Purkinje cell (primary cell): Measurements from ENCODE around the gene CD5L. TPM values are rescaled to one million over a fixed set of nuclear protein-coding genes. Genes with fewer than 3 reads are reported as not detected.

Experiments
- polyA plus RNA-seq: library from polyadenylated mRNA; unstranded; fragments of >200 nt; fragmentation: Nextera tagmentation; gene quantifications from 2 replicates; pipeline ENCODE4 v1.2.1, GENCODE V29; 2014

CD5L gene
- polyA plus RNA-seq, result not detected in 2 replicates

DNA sequence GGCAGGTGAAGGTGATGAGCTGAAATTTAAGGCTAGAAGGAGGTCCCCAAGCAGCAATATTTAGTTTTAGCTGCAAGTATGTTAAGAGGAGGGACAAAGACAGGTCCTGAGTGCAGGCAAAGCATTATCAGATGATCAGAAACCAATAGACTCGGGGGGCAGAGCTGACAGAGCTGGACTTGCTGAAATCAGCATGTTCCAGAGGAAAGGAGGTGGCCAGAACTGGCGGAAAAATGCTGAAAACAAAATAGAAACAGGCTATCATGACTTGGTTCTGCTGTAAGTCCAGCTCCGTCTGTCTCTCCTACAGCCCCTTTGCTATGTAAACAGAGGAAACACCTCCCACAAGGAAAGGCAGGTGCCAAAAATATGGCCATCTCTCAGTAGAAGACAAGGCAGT, at the start of gene CD5L:
Gene CD5L, minus strand, starts transcription at position 101 of the 400 bp plus-strand sequence. CDS start 107 bp downstream, outside the sequence.

DNA sequence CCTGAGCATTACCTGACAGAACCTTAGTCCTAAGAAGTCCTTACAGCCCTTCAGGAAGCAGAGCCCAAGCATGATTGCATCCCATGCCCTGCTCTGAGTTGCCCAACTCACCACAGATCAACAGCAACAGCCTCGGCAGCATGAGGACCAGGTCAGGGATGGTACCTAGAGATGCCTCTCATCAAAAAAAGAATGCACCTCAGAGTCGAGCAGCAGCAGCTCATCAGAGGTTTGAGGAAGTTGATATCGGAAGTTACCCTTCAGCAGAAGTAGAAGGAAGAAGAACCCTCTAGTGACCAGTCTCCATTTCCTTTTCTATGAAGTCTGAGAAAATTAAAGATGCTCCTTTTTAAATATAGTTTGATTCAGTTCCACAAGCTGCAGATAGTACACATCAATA, 21.7 kb downstream of the CD5L start, which contains the start of gene FCRL1:
Gene FCRL1, minus strand, starts transcription at position 225 of the 400 bp plus-strand sequence. Its CDS starts 83 bp downstream, at position 142.

Other genes with a start within 250 kb of the CD5L start
- not detected in 2 replicates for gene FCRL4, start 243.7 kb downstream of the CD5L start, polyA plus RNA-seq
- not detected in 2 replicates for gene FCRL3, start 141.0 kb downstream of the CD5L start, polyA plus RNA-seq
- gene FCRL2, start 64.7 kb downstream of the CD5L start, polyA plus RNA-seq, result not detected in 2 replicates
- gene FCRL1, start 21.7 kb downstream of the CD5L start, polyA plus RNA-seq, result not detected in 2 replicates
- 0.05 TPM in 1 of 2 replicates, not detected in the other for gene KIRREL1, start 151.8 kb upstream of the CD5L start, polyA plus RNA-seq